Measurements from ENCODE around the gene SLC35F3. TPM values are rescaled to one million over a fixed set of nuclear protein-coding genes. Genes with fewer than 3 reads are reported as not detected.

Gene SLC35F3
- total and polyA plus RNA-seq, 4 donors: 0.01 to 0.37 (median 0.08) TPM; not detected in 1

DNA sequence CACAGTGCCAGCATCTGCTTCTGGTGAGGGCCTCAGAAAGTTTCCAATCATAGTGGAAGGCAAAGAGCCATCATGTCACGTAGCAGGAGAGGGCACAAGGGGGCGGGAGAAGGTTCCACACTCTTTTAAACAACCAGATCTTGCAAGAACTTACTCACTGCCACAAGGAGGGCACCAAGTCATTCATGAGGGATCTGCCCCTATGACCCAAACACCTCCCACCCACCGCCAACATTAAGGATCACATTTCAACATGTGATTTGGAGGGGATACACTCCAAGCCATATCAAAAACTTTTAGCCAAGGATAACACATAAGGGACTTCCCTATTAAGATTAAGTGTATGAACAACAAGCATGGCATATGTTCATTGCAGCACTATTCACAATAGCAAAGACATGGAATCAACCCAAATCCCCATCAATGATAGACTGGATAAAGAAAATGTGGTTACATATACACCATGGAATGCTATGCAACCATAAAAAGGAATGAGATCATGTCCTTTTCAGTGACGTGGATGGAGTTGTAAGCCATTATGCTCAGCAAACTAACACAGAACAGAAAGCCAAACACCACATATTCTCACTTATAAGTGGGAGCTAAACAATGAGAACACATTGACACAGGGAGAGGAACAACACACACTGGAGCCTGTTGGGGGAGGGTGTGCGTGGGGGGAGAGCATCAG is 19.9 kb upstream of the SLC35F3 start:
- Histone ChIP-seq H3K9ac (ENCODE audit: low read depth in 1 of 2, low read length in 2 of 2) (no peak overlapping the region), H3K27ac (ENCODE audit: low read depth in 1 of 2, low read length in 2 of 2) (no peak overlapping the region), H3K4me1 (ENCODE audit: control insufficient read depth in 4 of 4, insufficient read depth in 4 of 4, low read length in 3 of 4) (no peaks in the 10 kb centered on the region), H3K36me3 (ENCODE audit: control insufficient read depth in 4 of 4, insufficient read depth in 3 of 4, low read depth in 1 of 4, low read length in 3 of 4) (no peaks in the 10 kb centered on the region), H3K9me3 (ENCODE audit: control insufficient read depth in 4 of 4, low read length in 3 of 4) (peaks cover 0 to 3% (median 0%) of the 10 kb centered on the region in 4 donors), H3K4me3 (ENCODE audit: low read depth in 1 of 3, low read length in 3 of 3) (no peak overlapping the region), H3K27me3 (ENCODE audit: control insufficient read depth in 4 of 4, insufficient read depth in 4 of 4, low read length in 3 of 4) (peaks cover 0 to 6% (median 1%) of the 10 kb centered on the region in 4 donors)
- WGBS: 55% methylated on average over 5 of the region's 5 CpGs
- TF ChIP-seq NR2F2 (IDR thresholded peaks at IDR 0.05) (no peak), FOXA1 (IDR thresholded peaks at IDR 0.05) (no peak), RXRA (IDR thresholded peaks at IDR 0.05) (no peak), EGR1 (IDR thresholded peaks at IDR 0.05; ENCODE audit: low read depth in 2 of 2) (no peak), TAF1 (conservative IDR thresholded peaks at IDR 0.05) (no peak), GABPA (IDR thresholded peaks at IDR 0.05 in 1 of 2, conservative IDR thresholded peaks at IDR 0.05 in 1 of 2) (no peak), FOXA2 (IDR thresholded peaks at IDR 0.05) (no peak), RAD21 (IDR thresholded peaks at IDR 0.05) (no peak), HNF4G (IDR thresholded peaks at IDR 0.05) (no peak), YY1 (IDR thresholded peaks at IDR 0.05) (no peak), SP1 (IDR thresholded peaks at IDR 0.05) (no peak), HNF4A (conservative IDR thresholded peaks at IDR 0.05) (no peak)
- TF ChIP-seq, protein P1, sequence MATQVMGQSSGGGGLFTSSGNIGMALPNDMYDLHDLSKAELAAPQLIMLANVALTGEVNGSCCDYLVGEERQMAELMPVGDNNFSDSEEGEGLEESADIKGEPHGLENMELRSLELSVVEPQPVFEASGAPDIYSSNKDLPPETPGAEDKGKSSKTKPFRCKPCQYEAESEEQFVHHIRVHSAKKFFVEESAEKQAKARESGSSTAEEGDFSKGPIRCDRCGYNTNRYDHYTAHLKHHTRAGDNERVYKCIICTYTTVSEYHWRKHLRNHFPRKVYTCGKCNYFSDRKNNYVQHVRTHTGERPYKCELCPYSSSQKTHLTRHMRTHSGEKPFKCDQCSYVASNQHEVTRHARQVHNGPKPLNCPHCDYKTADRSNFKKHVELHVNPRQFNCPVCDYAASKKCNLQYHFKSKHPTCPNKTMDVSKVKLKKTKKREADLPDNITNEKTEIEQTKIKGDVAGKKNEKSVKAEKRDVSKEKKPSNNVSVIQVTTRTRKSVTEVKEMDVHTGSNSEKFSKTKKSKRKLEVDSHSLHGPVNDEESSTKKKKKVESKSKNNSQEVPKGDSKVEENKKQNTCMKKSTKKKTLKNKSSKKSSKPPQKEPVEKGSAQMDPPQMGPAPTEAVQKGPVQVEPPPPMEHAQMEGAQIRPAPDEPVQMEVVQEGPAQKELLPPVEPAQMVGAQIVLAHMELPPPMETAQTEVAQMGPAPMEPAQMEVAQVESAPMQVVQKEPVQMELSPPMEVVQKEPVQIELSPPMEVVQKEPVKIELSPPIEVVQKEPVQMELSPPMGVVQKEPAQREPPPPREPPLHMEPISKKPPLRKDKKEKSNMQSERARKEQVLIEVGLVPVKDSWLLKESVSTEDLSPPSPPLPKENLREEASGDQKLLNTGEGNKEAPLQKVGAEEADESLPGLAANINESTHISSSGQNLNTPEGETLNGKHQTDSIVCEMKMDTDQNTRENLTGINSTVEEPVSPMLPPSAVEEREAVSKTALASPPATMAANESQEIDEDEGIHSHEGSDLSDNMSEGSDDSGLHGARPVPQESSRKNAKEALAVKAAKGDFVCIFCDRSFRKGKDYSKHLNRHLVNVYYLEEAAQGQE (IDR thresholded peaks at IDR 0.05): no peak
- TF ChIP-seq, protein P2, sequence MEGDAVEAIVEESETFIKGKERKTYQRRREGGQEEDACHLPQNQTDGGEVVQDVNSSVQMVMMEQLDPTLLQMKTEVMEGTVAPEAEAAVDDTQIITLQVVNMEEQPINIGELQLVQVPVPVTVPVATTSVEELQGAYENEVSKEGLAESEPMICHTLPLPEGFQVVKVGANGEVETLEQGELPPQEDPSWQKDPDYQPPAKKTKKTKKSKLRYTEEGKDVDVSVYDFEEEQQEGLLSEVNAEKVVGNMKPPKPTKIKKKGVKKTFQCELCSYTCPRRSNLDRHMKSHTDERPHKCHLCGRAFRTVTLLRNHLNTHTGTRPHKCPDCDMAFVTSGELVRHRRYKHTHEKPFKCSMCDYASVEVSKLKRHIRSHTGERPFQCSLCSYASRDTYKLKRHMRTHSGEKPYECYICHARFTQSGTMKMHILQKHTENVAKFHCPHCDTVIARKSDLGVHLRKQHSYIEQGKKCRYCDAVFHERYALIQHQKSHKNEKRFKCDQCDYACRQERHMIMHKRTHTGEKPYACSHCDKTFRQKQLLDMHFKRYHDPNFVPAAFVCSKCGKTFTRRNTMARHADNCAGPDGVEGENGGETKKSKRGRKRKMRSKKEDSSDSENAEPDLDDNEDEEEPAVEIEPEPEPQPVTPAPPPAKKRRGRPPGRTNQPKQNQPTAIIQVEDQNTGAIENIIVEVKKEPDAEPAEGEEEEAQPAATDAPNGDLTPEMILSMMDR (IDR thresholded peaks at IDR 0.05; ENCODE audit: low read depth, low read length, missing input control): no peak
- TF ChIP-seq, protein P3, sequence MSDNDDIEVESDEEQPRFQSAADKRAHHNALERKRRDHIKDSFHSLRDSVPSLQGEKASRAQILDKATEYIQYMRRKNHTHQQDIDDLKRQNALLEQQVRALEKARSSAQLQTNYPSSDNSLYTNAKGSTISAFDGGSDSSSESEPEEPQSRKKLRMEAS (IDR thresholded peaks at IDR 0.05): no peak
- no peak for DNase-seq (ENCODE audit: low spot score)

DNA sequence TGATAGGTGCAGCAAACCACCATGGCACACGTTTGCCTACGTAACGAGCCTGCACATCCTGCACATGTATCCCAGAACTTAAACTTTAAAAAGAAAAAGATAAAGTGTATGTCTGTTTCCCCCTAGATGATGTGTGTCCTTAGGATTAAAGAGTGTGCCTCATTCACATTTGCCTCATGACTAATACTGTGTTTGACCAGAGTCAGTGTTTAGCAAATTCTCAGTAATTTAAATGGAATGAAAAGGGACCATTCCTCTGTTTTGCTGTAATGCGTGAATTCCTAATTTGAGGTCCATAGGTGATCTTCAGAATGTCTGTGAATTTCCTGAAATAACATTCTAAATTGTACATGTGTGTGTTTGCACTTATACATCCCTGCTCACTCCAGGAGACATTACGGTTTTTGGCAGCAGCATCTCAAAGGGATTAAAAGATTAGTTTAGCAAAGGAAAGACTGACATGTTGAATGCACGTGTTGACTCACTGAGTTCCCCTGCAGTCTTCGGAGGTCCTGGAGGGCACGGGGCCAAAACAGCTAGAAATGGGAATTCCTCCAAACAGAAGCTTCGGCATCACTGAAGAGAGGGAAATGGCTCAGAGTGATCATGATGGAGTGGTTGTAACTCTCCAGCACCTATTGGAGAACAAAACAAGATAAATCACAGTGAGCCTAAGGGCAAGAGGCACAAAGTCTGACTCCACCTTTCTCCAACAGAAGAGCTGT is 19.1 kb upstream of the SLC35F3 start:
- Histone ChIP-seq H3K27ac (ENCODE audit: low read depth in 1 of 2, low read length in 2 of 2) (no peak overlapping the region), H3K36me3 (ENCODE audit: control insufficient read depth in 4 of 4, insufficient read depth in 3 of 4, low read depth in 1 of 4, low read length in 3 of 4) (no peaks in the 10 kb centered on the region), H3K9me3 (ENCODE audit: control insufficient read depth in 4 of 4, low read length in 3 of 4) (peaks cover 0 to 3% (median 1%) of the 10 kb centered on the region in 4 donors), H3K4me1 (ENCODE audit: control insufficient read depth in 4 of 4, insufficient read depth in 4 of 4, low read length in 3 of 4) (no peaks in the 10 kb centered on the region), H3K9ac (ENCODE audit: low read depth in 1 of 2, low read length in 2 of 2) (no peak overlapping the region), H3K4me3 (ENCODE audit: low read depth in 1 of 3, low read length in 3 of 3) (no peak overlapping the region), H3K27me3 (ENCODE audit: control insufficient read depth in 4 of 4, insufficient read depth in 4 of 4, low read length in 3 of 4) (peaks cover 0 to 6% (median 1%) of the 10 kb centered on the region in 4 donors)
- no peak for DNase-seq (ENCODE audit: low spot score)
- 62% methylated on average over 9 of the region's 9 CpGs for WGBS
- no peak for TF ChIP-seq RXRA (IDR thresholded peaks at IDR 0.05)
- TF ChIP-seq YY1 (IDR thresholded peaks at IDR 0.05): no peak
- no peak for TF ChIP-seq GABPA (IDR thresholded peaks at IDR 0.05 in 1 of 2, conservative IDR thresholded peaks at IDR 0.05 in 1 of 2)
- TF ChIP-seq HNF4G (IDR thresholded peaks at IDR 0.05): no peak
- TF ChIP-seq TAF1 (conservative IDR thresholded peaks at IDR 0.05): no peak
- TF ChIP-seq EGR1 (IDR thresholded peaks at IDR 0.05; ENCODE audit: low read depth in 2 of 2): no peak
- TF ChIP-seq, protein P4, sequence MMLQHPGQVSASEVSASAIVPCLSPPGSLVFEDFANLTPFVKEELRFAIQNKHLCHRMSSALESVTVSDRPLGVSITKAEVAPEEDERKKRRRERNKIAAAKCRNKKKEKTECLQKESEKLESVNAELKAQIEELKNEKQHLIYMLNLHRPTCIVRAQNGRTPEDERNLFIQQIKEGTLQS (IDR thresholded peaks at IDR 0.05): no peak
- no peak for TF ChIP-seq SP1 (IDR thresholded peaks at IDR 0.05)
- TF ChIP-seq, protein P2 (IDR thresholded peaks at IDR 0.05; ENCODE audit: low read depth, low read length, missing input control): no peak
- TF ChIP-seq FOXA2 (IDR thresholded peaks at IDR 0.05): no peak
- TF ChIP-seq HNF4A (conservative IDR thresholded peaks at IDR 0.05): no peak
- no peak for TF ChIP-seq RAD21 (IDR thresholded peaks at IDR 0.05)
- TF ChIP-seq JUND (IDR thresholded peaks at IDR 0.05): no peak
- TF ChIP-seq, protein P3 (IDR thresholded peaks at IDR 0.05): no peak
- TF ChIP-seq FOXA1 (IDR thresholded peaks at IDR 0.05): no peak
- no peak for TF ChIP-seq NR2F2 (IDR thresholded peaks at IDR 0.05)
